HG02884 (cell line): ENCODE data around the gene SUPT6H.
"Not testable (repeated sequence)": the region's sequence is repeated elsewhere in the genome, so short reads cannot be mapped to it uniquely, and the experiment has no call there.

Experiments
- ATAC-seq: cut with Tn5 transposase; IDR thresholded peaks from one replicate; pipeline ENCODE4 v1.9.1; 2021; ENCODE audit warnings: mild to moderate bottlenecking, moderate library complexity; ENCODE audit not compliant: unreplicated experiment

SUPT6H gene

DNA sequence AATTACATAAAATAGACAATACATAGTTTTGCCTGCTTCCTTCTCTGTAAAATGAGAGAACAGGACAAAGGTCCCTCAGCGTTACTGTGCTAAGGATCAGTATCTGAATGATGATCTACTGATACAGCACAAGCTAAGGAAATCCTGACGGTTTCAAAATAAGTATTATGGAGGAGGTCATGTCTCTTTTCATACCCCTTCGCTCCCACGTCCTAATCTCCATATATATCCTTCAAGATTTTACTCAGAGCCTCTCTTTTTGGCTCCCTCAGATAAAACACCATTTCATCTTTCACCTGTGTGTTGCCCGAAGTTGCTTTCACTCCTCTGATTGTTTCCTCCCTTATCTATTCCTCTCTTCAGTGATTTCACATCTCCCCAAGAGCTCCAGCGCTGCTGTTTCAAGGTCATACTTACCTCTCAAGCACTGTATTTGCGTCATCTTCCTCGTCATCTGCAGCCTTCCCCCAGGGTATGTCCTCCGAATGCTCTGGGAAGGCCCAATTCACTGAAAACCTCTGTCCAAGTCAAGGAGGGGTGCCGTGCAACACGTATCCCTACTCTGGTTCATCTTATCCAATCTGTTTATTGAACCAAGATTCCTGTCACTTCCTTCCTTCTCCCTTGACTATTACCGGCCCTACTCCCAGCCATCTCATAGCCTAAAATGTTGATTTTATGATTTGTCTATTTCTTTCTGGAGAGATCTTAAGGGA is 15.8 kb upstream of the SUPT6H start:
- no peak for ATAC-seq

DNA sequence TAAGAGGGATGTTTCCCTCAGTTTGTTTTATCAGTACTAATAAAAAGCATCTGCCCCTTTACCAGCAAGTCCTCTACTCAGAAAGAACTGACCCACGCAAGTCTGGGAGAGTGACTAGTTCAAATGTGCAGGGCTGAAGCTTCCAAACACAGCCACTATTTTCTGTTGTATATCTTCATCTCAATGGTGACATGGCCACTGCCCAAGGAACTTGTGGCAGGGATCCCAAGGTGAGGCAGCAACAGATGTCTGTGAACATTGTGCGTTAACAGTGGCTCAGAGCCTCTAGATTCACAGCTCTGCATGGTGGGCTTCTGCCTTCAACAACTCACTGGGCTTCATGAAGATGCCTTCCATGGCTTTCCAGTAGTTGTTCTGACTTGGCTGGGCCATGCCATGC is 13.3 kb upstream of the SUPT6H start:
- ATAC-seq = no peak

DNA sequence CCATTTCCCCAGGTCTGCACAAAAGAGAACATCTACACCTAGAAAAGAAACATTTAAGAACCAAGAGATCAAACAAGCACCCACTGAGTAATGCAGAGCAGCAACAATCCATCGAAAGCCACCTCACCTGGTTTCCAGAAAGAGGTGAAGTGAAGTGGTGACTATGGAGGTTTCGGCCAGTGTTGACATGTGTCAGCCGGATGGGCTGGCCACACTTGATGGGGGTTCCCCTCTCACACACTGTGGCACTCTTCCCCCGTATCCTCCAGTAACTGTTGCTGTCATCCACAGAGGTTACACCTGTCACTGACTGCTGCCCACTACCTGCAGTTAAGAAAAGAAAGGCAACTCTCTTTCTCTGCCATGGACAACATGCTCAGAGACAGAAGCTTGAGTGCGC is 6.8 kb upstream of the SUPT6H start:
- ATAC-seq = no peak

DNA sequence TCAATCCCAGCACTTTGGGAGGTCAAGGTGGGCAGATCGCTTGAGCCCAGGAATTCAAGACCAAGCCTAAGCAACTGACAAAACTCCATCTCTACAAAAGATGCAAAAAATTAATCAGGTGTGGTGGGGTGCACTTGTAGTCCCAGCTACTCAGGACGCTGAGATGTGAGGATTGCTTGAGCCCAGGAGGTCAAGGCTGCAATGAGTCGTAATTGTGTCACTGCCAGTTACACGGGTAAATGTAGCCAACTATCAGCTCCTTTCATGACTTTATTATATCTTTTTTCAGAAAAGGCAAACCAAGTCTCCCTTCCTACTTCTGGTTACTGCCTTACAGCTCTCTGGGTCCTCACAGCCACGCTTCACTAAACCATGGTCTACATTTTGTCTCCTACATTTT is 4.2 kb upstream of the SUPT6H start:
- ATAC-seq = no peak

DNA sequence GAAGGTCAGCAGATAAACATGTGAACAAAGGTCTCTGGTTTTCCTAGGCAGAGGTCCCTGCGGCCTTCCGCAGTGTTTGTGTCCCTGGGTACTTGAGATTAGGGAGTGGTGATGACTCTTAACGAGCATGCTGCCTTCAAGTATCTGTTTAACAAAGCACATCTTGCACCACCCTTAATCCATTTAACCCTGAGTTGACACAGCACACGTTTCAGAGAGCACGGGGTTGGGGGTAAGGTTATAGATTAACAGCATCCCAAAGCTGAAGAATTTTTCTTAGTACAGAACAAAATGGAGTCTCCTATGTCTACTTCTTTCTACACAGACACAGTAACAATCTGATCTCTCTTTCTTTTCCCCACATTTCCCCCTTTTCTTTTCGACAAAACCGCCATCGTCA is 3.7 kb upstream of the SUPT6H start:
- ATAC-seq = not testable (repeated sequence)

DNA sequence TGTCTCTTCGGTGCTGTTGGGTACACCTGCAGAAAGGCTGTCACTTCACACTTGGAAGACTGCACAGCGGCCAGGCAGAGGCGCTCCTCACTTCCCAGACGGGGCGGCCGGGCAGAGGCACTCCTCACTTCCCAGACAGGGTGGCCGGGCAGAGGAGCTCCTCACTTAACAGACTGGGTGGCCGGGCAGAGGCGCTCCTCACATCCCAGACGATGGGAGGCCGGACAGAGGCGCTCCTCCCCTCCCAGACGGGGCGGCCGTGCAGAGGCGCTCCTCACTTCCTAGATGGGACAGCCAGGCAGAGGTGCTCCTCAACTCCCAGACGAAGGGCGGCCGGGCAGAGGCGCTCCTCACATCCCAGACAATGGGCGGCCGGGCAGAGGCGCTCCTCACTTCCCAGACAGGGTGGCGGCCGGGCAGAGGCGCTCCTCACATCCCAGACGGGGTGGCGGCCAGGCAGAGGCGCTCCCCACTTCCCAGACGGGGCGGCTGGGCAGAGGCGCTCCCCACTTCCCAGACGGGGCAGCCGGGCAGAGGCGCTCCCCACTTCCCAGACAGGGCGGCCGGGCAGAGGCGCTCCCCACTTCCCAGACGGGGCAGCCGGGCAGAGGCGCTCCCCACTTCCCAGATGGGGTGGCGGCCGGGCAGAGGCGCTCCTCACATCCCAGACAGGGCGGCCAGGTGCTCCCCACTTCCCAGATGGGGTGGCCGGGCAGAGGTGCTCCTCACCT is 3.1 kb upstream of the SUPT6H start:
- not testable (repeated sequence) for ATAC-seq

DNA sequence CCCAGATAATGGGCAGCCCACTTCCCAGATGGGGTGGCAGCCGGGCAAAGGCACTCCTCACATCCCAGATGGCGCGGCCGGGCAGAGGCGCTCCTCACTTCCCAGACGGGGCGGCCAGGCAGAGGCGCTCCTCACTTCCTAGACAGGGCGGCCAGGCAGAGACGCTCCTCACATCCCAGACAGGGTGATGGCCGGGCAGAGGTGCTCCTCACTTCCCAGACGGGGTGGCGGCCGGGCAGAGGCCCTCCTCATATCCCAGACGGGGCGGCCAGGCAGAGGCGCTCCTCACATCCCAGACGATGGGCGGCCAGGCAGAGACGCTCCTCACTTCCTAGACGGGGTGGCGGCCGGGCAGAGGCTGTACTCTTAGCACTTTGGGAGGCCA is 2.5 kb upstream of the SUPT6H start:
- ATAC-seq = not testable (repeated sequence)

DNA sequence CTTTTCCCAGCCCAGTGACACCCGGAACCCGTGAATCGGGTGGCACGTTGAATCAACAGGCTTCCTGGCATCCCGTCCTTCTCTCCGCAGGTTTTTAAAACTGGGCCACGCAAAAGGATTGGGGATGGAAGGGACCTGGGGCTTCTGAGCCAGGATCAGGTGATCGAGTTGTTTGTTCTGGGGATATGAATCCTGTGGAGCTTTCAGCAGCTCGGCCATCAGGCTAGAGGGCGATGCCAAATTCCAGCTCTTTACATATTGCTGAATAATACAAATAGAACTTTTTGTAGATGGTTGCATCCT is 473 bp downstream of the SUPT6H start:
- no peak for ATAC-seq

DNA sequence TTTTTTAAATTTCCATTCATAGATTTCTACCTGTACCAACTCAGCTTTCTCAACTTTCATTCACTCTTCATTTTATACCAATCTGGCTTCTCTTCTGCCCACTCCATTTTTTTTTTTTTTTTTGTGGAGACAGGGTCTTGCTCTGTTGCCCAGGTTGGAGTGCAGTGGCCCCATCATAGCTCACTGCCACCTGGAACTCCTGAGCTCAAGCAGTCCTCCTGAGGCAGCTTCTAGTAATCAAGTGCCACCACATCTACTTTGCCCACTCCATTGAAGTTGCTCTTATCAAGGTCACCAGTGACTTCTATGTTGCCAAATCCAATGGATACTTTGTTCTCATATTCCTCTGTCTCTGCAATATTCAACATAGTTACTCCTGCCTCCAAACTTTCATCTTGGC is 1.7 kb downstream of the SUPT6H start:
- ATAC-seq = no peak

DNA sequence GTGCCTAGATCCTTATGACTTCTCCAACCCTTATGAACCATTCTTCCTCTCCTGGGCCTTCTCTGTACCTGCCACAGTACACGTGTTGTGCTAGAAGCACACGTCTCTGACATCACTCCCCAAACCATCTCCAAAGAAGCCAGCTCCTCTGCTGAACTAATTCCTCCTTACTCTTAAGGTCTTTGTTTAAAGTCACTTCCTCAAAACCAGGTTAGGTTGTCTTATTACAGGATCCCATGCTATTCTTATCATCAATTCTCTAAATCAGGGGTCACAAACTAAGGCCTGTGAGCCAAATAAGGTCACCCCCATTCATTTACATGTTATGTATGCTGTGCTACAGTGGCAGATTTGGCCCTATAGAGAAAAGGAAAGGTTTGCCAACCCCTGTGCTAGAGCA is 4.0 kb downstream of the SUPT6H start:
- ATAC-seq = no peak

DNA sequence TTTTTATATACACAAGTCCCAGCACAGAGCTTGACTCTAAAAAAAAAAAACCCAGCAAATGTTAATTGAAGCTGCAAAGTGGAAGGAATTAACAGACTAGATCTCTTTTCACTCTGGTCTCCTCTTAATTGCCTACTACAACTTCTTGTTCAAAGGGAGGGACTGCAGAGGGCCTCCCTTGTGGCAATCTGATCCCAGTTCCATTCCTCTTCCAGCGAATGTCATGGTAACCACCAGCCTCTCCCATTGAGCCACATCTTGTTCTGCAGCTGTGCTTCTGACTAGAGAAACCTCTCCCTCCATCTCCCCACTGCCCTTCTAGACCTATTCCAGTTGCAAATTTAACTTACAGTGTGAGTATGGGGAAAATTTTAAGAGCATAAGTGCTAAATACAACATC is 5.9 kb downstream of the SUPT6H start:
- ATAC-seq = no peak

DNA sequence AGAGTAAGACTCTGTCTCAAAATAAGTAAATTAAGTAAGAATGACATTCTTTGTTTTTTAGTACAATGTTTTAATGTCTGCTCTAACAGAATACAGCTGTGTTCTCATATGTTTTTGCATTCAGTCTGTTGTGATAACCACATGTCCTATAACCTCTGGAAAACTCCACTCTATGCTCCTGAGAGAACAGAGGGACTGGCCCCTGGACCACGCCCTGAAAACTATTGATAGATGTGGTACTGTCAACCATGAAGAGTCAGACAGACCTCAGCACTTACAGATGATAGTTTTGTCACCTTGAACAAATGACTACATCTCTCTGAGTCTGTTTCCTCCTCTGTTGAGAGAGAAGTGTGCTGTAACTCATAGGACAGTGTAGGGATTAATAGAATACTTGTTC is 7.9 kb downstream of the SUPT6H start:
- ATAC-seq = no peak

DNA sequence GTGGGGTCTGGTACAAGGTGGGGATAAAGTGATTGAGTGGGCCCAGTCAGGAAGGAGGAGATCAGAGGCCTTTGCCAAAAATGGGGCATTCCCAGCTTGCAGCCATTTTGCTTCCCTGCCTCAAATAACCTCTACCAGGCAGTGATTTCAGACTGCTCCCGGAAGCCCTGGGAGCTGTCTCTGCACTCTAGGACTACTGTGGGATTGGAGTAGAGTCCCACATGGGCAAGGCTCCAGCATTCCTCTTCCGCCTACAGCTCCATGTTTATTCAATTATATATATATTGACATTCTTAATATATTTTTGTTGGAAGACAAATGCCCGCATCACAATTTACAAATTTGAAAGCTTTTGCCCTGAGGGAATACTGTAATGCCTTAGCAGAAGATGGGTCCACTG is 13.5 kb downstream of the SUPT6H start:
- ATAC-seq = no peak

DNA sequence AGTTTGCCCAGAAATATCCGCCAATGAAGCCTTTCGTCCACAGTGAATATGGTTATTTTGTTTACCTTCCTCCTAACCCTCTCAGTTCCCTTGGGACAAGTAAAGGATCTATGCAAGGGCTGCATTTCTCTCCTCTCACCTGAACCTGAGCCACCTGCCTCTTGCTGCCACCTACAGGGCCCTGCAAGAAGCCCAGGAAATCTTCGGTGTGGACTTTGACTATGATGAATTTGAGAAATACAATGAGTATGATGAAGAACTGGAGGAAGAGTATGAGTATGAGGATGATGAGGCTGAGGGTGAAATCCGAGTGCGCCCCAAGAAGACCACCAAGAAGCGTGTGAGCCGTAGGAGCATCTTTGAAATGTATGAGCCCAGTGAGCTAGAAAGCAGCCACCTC is 14.0 kb downstream of the SUPT6H start:
- no peak for ATAC-seq

DNA sequence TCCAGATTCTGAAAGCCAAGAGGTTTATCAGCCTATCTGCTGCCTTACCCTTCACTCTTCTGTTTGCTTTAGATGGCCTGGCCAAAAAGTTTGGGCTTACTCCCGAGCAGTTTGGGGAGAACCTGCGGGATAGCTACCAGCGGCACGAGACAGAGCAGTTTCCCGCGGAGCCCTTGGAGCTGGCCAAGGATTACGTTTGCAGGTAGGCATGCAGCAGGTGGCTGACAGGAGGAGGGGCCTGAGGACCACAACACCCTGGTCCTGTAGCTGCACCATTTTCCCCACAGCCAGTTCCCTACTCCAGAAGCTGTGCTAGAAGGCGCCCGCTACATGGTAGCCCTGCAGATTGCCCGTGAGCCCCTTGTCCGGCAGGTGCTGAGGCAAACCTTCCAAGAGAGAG is 20.6 kb downstream of the SUPT6H start:
- ATAC-seq = no peak

DNA sequence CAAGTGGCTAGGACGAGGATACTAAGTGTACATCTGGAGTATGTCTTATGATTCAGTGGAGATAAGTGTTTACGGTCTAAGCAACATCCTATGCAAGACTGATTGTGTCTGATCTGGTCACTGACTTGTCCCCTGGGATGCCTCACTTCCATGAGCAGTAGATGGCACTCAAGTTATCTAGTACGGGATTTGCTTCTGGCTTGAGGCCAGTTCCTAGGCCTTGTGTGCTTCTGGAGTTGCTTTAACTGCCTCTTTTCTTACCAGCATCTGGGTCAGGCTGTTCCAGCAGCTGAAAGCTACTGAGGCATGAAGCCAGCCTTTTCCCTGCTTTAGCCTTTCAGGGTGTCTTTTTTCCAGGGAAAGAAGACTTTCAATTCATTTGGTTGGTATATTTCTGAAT is 23.0 kb downstream of the SUPT6H start:
- no peak for ATAC-seq

DNA sequence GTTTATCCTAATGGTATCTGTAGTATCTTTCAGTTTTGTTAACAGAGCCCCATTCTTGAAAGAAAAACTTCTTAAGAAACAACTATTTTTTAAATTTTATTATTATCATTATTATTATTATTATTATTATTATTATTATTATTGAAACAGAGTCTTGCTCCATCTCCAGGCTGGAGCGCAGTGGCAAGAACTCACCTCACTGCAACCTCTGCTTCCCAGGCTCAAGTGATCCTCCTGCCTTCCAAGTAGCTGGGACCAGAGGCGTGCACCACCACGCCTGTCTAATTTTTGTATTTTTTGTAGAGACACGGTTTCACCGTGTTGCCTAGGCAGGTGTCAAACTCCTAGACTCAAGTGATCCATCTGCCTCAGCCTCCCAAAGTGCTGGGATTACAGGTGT is 23.4 kb downstream of the SUPT6H start:
- no peak for ATAC-seq

DNA sequence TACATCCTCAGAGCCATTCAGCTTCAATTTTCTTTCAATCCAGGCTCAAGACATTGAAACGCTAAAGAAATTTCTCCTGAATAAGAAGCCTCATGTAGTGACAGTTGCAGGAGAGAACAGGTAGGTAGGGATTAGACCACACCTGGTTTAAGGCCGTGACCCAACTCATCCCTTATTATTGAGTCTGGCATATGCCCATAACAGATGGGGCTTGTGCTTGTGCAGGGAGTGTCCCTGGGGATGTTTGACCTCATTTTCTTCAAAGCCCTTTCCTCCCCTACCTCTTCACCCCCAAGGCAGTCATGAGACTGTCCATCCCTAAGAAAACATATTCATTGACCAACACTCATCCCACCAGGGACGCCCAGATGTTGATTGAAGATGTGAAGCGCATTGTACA is 24.3 kb downstream of the SUPT6H start:
- no peak for ATAC-seq

DNA sequence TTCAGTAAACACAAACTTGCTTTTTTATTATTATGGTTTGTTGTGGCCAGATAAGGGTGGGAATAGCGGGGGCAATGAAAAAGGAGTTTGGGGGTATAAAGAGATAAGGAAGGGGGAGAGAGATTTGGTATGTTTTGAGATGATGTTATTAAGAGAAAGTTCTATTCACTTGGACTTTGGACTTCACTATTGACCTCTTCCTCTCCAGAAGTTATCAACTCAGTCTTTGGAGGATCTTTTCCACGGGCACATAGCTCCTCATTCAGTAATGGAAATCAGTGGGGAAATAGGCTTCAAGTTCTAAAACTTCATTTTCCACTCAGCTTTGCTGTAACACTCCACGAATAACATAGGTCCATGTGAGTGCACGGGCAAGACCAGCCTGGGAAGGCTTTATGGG is 26.5 kb downstream of the SUPT6H start:
- ATAC-seq = no peak

DNA sequence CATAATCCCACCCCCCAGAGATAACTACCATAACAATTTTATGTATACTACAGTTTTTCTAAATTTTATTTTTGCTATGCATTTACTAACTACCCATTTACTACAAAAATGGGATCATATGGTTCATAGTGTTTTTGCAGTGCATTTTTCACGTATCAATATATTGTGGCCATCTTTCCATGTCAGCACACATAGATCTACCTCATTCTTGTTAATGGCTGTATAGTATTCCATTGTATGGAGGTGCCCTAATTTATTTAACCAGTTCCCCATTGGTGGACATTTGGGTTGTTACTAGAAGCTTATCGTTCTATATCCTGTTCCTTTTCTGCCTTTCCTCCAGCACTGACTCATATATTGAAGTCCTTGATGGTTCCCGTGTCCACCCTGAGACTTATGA is 27.0 kb downstream of the SUPT6H start:
- no peak for ATAC-seq

DNA sequence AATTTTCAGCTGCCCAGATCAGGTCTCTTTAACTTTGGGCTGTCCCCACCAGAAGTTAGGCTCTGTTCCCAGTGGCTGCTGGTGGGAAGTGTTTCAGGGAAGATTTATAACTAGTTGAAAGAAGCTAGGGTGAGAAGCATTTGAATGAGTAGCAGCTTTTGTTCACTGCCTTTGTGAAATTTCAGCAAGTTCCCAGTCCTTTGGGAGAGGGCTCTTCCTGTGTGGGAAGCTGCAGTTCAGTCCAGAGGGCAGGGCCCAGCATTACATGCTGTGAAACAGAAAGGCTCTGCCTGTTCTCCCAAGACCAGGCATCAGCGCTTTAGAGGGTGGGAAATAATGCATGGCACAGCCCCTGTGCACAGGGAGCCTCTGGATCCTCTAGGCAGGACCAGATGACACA is 31.9 kb downstream of the SUPT6H start:
- ATAC-seq = no peak

DNA sequence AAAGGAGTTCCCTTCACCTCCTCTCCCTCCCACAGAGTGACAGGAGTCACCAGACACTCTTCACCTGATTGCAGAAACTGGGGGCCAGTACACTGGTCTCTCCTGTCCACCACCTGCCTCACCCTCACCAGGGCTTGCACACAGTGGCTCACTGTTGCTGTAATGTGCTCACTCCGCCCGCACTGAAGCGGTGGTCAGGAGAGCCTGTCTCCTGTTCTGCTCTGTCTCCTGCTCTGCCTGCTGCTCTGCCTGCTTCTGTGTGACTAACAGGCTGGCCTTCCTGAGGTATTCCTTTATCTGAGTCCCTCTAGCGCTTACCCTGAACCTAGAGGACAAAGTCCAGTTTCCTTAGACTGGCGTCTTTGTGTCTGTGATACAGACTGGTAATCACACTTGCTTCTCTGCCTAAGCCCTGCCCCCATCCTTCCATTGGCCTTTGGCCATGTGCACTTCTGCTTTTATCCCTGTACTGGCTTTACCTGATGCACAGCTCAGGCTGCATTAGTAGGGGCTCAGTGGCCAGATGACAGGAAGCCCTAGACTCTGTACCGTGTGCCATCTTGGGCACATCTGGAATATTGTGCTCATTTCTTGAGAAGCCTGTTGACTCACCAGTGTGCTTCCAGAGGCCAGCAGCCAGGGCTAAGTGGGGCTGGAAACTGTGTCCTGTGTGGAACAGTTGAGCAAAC is 36.4 kb downstream of the SUPT6H start:
- no peak for ATAC-seq
